GM21515 (cell line): ENCODE results near the gene UGGT1.

Experiments used
- ATAC-seq: cut with Tn5 transposase; IDR thresholded peaks from one replicate; pipeline ENCODE4 v1.9.1; 2021; ENCODE audit not compliant: unreplicated experiment

UGGT1 gene

GRCh38 chr2:128109243-128109642, 18.2 kb downstream of the UGGT1 start:
- ATAC-seq, result no peak

DNA sequence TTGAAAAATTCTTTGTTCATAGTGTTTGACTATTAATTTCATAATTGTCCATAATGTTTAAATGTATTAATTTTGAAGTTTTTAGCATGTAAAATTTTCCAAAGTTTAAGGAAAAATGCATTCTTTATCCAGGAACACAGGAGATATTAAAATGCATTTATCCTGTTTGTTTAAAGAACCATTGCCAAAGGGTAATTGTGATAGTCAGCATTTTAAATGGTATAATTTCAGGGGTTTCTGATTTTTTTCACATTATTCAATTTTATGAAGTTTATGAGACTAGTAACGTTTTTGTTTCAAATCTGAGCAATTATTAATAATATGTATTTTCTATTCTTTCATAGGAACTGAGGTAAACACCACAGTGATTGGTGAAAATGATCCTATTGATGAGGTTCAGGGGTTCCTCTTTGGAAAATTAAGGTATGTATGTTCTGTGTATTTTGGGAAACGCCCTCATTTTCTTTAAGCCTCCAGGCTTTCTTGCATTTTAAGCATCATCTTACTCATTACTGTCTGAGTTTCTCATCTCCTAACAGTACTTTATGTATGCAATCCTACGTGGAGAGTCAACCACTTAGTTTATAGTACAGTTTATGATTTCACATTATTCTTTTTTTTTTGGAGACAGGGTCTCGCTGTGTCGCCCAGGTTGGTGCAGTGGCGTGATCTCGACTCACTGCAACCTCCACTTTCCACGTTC, 25.1 kb downstream of the UGGT1 start:
- no peak for ATAC-seq

DNA sequence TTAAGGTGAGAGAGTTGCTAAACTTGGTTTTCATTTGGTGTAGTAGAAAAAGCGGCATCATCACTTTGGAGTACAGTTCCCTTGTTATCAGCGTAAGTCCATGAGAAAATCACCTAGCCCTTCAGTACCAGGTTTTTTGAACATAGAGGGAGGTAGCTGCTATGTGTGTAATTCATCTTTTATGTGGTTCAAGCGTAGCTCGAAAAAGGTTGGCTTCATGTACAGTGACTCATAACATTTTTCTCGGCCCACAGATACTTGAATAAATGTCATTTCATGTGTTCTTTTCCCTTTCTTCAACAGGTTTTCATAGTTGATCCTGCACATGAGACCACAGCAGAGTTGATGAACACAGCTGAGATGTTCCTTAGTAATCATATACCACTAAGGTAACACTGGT, 43.6 kb downstream of the UGGT1 start:
- ATAC-seq, result no peak

GRCh38 chr2:128137094-128137616, 46.2 kb downstream of the UGGT1 start:
- ATAC-seq, result no peak

DNA sequence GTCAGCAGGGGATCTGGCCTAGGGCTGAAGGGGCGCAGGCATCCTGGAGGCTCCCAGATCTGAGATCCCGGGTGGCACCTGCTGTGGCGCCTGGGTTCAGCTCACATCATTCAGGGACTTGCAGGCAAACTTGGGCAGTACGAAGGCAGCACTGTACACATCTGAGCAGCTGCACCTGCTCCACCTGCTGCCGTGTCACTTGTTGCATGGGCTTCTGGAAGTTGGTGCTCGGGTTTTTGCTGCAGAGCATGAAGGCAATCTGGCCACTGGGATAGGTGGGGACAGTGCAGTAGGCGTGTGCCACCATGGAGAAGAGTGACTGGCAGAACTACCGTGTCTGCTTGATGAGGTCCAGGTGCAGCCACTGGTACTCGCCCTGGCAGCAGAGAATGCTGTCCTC, 48.6 kb downstream of the UGGT1 start:
- no peak for ATAC-seq

- ATAC-seq, result no peak
Observed at GRCh38 chr2:128145651-128146050, 54.7 kb downstream of the UGGT1 start.

GRCh38 chr2:128153786-128154185, 62.8 kb downstream of the UGGT1 start:
- no peak for ATAC-seq

- no peak for ATAC-seq
Observed at GRCh38 chr2:128154225-128154624, 63.2 kb downstream of the UGGT1 start.

- ATAC-seq, result no peak
Observed at GRCh38 chr2:128155970-128156369, 65.0 kb downstream of the UGGT1 start.

DNA sequence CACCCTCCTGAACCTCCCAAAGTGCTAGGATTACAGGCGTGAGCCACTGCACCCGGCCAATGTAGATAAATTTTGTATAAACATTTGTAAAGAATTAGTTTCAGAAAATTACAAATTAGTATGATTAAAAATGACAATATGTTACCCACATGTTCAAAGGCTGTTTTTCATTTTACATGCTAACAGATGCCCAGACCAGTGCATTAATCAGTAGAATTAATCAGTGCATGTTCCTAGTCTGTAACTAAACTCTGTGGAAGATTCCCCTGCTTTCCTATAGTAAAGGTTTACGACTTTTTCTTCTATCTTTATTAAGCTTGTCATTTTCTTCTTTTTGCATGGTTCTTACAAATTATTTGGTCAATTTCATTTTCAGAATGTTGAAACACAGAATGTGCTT, 65.8 kb downstream of the UGGT1 start:
- ATAC-seq, result no peak

GRCh38 chr2:128157644-128158043, 66.6 kb downstream of the UGGT1 start:
- no peak for ATAC-seq

DNA sequence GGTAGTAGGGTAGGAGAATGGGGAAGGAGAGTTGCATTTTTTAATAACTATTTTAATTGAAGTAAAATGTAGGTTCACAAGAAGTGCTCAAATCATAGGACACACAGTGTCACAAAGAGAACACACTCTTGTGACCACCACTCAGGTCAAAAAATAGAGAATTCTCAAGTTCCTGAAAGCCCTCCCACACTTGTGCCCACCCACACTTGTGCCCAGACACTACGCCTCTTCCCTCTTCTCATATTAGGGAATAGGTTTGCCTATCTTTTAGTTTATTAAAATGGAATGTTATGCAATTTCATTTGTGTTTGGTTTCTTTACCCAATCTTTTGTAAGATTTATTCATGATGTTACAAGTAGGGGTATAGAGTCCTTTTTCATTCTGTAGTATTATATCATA, 67.2 kb downstream of the UGGT1 start:
- no peak for ATAC-seq

GRCh38 chr2:128159437-128159836, 68.4 kb downstream of the UGGT1 start:
- ATAC-seq, result no peak

GRCh38 chr2:128160616-128161275, 69.7 kb downstream of the UGGT1 start:
- no peak for ATAC-seq

DNA sequence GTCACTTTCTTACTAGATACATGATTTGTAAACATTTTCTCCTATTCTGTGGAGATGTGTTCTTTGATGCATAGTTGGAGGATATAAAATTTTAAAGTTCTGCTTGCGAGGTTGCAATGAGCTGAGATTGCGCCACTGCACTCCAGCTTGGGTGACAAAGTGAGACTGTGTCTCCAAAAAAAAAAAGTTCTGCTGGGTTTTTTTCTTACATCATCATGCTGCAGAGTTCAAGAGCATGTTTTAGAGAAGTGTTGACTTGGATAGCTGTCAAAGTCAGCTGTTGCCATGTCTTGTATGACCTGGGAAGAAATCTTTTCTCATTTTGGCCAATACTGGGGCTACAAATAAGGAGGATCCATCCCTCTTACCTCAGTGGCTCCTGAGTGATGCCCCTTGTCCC, 71.3 kb downstream of the UGGT1 start:
- no peak for ATAC-seq

DNA sequence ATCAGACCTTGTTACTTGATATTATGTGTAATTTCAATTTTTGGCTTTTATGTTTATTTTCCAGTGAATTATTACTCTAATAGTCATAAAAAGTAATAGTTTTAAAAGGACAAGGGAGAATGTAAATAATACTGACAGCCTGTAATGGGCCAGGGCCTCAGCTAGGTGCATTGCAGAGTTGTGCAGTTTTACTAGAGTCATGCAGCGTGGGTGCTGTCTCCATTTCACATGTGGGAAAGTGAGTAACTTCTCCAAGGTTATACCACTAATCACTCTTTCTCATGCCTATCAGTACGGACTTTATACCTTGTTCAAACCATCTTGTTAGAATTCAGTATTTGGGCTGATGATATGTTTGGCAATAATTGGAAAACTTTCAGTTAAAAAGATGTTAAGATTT, 73.3 kb downstream of the UGGT1 start:
- ATAC-seq, result no peak

DNA sequence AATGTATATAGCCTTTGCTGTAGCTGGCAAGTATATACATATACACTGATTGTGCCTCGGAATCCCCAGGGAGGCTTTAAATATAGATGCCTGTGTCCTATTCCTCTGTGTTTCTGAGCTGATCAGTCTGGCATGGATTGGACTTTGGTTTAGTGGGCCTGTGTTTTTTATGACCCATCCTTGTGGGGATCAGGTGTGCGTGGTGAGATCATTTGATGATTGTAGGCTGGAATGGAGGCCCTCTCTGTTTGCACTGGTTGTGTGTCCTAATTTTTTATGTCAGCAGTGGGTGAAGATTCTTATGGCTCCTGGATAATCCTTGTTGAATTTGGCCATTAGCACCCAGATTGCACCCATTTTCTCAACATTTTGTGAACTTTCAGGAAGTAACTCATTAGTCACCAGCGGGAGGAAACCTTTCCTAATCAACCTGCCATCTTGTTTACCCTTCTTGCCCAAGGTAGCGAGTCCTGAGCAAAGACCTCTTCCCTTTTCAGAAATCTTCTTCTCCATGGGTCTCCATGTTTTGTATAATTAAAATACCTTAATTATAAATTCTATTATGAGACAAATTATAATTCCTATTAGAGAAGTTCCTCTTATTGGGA, 75.8 kb downstream of the UGGT1 start:
- ATAC-seq, result no peak

- ATAC-seq, result no peak
Observed at GRCh38 chr2:128169094-128169493, 78.1 kb downstream of the UGGT1 start.

DNA sequence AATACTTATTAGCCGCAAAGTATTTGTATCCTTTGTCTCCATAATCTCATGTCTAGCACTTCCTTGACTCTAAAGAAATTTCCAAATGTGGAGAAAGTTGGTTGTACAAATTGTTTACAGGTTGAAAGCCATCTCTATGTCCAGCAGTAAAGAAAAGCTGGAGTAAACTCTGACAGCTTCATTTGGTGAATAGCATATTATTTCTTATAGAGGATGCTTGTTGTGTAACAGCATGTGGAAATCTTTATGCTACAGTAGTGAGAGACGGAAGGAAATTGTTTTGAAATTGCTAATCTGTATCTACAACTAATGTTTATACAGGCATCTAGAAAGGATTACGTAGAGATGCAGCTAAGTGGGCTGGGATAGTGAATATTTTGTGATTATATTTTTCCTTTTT, 78.5 kb downstream of the UGGT1 start:
- no peak for ATAC-seq

DNA sequence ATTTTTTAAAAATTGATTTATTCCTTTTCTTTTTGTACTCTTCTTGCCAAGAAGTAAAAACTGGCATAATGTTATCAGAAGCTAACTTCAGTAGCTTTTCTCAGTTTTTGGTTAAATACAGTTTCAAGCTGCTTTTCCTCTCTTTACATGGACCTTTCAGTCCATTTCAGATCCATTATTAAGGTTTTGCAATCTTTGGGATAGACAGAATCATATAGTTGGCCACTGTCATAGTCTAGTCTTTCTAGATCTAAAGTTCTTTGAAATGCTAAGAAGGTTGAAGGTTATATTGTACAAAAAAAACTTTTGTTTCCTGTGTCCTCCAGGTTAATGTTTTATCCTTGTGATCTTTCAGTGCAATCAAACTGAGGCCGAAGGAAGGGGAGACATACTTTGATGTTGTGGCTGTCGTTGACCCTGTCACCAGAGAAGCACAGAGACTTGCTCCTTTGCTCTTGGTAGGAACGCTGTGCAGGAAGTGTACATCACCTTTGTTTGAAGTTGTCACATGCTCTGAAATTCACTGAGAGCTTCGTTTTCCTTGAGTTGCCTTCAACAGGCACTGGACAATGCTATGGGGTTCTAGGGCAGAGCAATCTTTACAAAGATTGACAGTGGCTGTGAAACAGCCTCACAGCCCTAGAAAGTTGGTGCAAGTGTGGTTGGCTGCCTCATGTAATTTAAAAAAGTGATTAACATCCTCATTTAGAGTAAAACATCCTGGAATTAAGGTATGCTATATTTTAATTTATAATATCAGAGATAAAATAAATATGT, 79.1 kb downstream of the UGGT1 start:
- no peak for ATAC-seq

- ATAC-seq, result no peak
Observed at GRCh38 chr2:128170776-128171175, 79.8 kb downstream of the UGGT1 start.
